GM12864 (cell line): ENCODE data around the gene SDCCAG8.

ENCODE experiments used
- DNase-seq: peaks from one replicate; pipeline ENCODE4 v3.0.0-alpha.2; 2011; ENCODE audit warnings: low read depth
- H3K4me3 ChIP-seq: 2 replicates; pipeline ENCODE4 v1.5.1; 2011; ENCODE audit warnings: mild to moderate bottlenecking, low read depth, low read length, control low read depth
- CTCF ChIP-seq: IDR thresholded peaks from 2 replicates; pipeline ENCODE4 v1.5.1; 2011; ENCODE audit warnings: low read depth, mild to moderate bottlenecking, moderate library complexity, low read length, control low read depth, inconsistent platforms; ENCODE audit errors: missing control alignments

Gene SDCCAG8

GRCh38 chr1:243483071-243483771 lies 227.4 kb downstream of the SDCCAG8 start:
- DNase-seq, result no peak
- TF ChIP-seq CTCF, result no peak
- no peak overlapping the region; the same call in none of the 2 replicates for H3K4me3 ChIP-seq

- no peak for DNase-seq
- TF ChIP-seq CTCF, result no peak
- H3K4me3 ChIP-seq, result no peak overlapping the region
These were observed 228.1 kb downstream of the SDCCAG8 start for GRCh38 chr1:243483952-243484351.

GRCh38 chr1:243487036-243487648 lies 231.3 kb downstream of the SDCCAG8 start:
- DNase-seq, result no peak
- no peak overlapping the region for H3K4me3 ChIP-seq
- TF ChIP-seq CTCF, result no peak

GRCh38 chr1:243487649-243488227 lies 231.9 kb downstream of the SDCCAG8 start:
- no peak for DNase-seq
- no peak overlapping the region for H3K4me3 ChIP-seq

GRCh38 chr1:243488459-243489157 lies 232.8 kb downstream of the SDCCAG8 start:
- TF ChIP-seq CTCF, result no peak
- DNase-seq, result no peak

More at GRCh38 chr1:243487649-243488227, 231.9 kb downstream of the SDCCAG8 start:
- no peak for TF ChIP-seq CTCF

GRCh38 chr1:243489158-243489527 lies 233.3 kb downstream of the SDCCAG8 start:
- H3K4me3 ChIP-seq, result no peak overlapping the region
- TF ChIP-seq CTCF, result no peak
- no peak for DNase-seq

More at GRCh38 chr1:243488459-243489157, 232.8 kb downstream of the SDCCAG8 start:
- no peak overlapping the region for H3K4me3 ChIP-seq
